Measurements from ENCODE around the gene TBL2. TPM values are rescaled to one million over a fixed set of nuclear protein-coding genes. Genes with fewer than 3 reads are reported as not detected.
"Not testable (repeated sequence)": the region's sequence is repeated elsewhere in the genome, so short reads cannot be mapped to it uniquely, and the experiment has no call there.

Gene TBL2
- polyA plus RNA-seq, 1 donor from 2014 or later, result 38.6 TPM

- no peaks in the 10 kb centered on the region for H3K9me2 ChIP-seq (ENCODE audit: insufficient read depth, low read length)
- no peak overlapping the region for H2AFZ ChIP-seq (ENCODE audit: low read depth, low read length)
- H3K4me3 ChIP-seq (ENCODE audit: low read length), result no peak overlapping the region
- no peak overlapping the region for H3K9ac ChIP-seq (ENCODE audit: low read length)
- no peaks in the 10 kb centered on the region for H3K9me3 ChIP-seq (ENCODE audit: low read length)
- H3K27me3 ChIP-seq (ENCODE audit: insufficient read depth, low read depth, low read length), result peaks cover 41% of the 10 kb centered on the region
- no peaks in the 10 kb centered on the region for H3K79me2 ChIP-seq (replicated peaks; ENCODE audit: insufficient read depth, low read length)
- no peak overlapping the region for H3K4me2 ChIP-seq (ENCODE audit: low read length)
- no peaks in the 10 kb centered on the region for H4K20me1 ChIP-seq (ENCODE audit: insufficient read depth)
- TF ChIP-seq TAF1 (IDR thresholded peaks at IDR 0.05; ENCODE audit: low read depth), result no peak
- TF ChIP-seq, protein P1, sequence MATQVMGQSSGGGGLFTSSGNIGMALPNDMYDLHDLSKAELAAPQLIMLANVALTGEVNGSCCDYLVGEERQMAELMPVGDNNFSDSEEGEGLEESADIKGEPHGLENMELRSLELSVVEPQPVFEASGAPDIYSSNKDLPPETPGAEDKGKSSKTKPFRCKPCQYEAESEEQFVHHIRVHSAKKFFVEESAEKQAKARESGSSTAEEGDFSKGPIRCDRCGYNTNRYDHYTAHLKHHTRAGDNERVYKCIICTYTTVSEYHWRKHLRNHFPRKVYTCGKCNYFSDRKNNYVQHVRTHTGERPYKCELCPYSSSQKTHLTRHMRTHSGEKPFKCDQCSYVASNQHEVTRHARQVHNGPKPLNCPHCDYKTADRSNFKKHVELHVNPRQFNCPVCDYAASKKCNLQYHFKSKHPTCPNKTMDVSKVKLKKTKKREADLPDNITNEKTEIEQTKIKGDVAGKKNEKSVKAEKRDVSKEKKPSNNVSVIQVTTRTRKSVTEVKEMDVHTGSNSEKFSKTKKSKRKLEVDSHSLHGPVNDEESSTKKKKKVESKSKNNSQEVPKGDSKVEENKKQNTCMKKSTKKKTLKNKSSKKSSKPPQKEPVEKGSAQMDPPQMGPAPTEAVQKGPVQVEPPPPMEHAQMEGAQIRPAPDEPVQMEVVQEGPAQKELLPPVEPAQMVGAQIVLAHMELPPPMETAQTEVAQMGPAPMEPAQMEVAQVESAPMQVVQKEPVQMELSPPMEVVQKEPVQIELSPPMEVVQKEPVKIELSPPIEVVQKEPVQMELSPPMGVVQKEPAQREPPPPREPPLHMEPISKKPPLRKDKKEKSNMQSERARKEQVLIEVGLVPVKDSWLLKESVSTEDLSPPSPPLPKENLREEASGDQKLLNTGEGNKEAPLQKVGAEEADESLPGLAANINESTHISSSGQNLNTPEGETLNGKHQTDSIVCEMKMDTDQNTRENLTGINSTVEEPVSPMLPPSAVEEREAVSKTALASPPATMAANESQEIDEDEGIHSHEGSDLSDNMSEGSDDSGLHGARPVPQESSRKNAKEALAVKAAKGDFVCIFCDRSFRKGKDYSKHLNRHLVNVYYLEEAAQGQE (IDR thresholded peaks at IDR 0.05; ENCODE audit: borderline replicate concordance), result no peak
- no peak for TF ChIP-seq POLR2AphosphoS5 (IDR thresholded peaks at IDR 0.05)
- TF ChIP-seq MXI1 (conservative IDR thresholded peaks at IDR 0.05; ENCODE audit: poor library complexity, severe bottlenecking), result no peak
- no peak for TF ChIP-seq RAD21 (conservative IDR thresholded peaks at IDR 0.05)
- TF ChIP-seq SMC3 (conservative IDR thresholded peaks at IDR 0.05; ENCODE audit: poor library complexity), result no peak
- no peak for TF ChIP-seq EP300 (conservative IDR thresholded peaks at IDR 0.05; ENCODE audit: poor library complexity, severe bottlenecking)
- TF ChIP-seq CTCF (IDR thresholded peaks at IDR 0.05; ENCODE audit: poor library complexity, severe bottlenecking), result no peak
- no peak for TF ChIP-seq EZH2 (IDR thresholded peaks at IDR 0.05; ENCODE audit: borderline replicate concordance, insufficient read depth, low read length, poor library complexity, severe bottlenecking)
- H3F3A ChIP-seq (ENCODE audit: insufficient read depth, low read length, poor library complexity, severe bottlenecking), result no peaks in the 10 kb centered on the region
- no peak overlapping the region for H3K27ac ChIP-seq (ENCODE audit: low read length)
- no peaks in the 10 kb centered on the region for H3K36me3 ChIP-seq (ENCODE audit: insufficient read depth, low read length)
Observed at GRCh38 chr7:73621168-73622063, 43.0 kb upstream of the TBL2 start.

DNA sequence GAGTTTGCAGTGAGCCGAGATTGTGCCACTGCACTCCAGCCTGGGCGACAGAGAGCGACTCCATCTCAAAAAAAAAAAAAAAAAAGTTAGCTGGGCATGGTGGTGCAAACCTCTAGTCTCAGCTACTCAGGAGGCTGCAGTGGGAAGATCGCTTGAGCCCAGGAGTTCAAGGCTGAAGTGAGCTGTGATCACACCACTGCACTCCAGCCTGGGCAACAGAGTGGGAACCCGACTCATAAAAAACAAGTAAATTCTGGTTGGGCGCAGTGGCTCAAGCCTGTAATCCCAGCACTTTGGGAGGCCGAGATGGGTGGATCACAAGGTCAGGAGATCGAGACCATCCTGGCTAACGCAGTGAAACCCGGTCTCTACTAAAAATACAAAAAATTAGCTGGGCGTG lies 41.0 kb upstream of the TBL2 start:
- H3F3A ChIP-seq (ENCODE audit: insufficient read depth, low read length, poor library complexity, severe bottlenecking); H4K20me1 ChIP-seq (ENCODE audit: insufficient read depth); H3K9ac ChIP-seq (ENCODE audit: low read length); H3K4me2 ChIP-seq (ENCODE audit: low read length); H3K9me2 ChIP-seq (ENCODE audit: insufficient read depth, low read length); H2AFZ ChIP-seq (ENCODE audit: low read depth, low read length); H3K4me3 ChIP-seq (ENCODE audit: low read length); H3K9me3 ChIP-seq (ENCODE audit: low read length); H3K27ac ChIP-seq (ENCODE audit: low read length); H3K79me2 ChIP-seq (replicated peaks; ENCODE audit: insufficient read depth, low read length); H3K36me3 ChIP-seq (ENCODE audit: insufficient read depth, low read length): not testable (repeated sequence)
- peaks cover 27% of the 10 kb centered on the region for H3K27me3 ChIP-seq (ENCODE audit: insufficient read depth, low read depth, low read length)

All from neural cell (in vitro differentiated cells).